Measurements from ENCODE around the gene HPCAL1. TPM values are rescaled to one million over a fixed set of nuclear protein-coding genes. Genes with fewer than 3 reads are reported as not detected.

Gene HPCAL1
- total RNA-seq, 1 donor from 2014 or later, result 9.0 TPM

DNA sequence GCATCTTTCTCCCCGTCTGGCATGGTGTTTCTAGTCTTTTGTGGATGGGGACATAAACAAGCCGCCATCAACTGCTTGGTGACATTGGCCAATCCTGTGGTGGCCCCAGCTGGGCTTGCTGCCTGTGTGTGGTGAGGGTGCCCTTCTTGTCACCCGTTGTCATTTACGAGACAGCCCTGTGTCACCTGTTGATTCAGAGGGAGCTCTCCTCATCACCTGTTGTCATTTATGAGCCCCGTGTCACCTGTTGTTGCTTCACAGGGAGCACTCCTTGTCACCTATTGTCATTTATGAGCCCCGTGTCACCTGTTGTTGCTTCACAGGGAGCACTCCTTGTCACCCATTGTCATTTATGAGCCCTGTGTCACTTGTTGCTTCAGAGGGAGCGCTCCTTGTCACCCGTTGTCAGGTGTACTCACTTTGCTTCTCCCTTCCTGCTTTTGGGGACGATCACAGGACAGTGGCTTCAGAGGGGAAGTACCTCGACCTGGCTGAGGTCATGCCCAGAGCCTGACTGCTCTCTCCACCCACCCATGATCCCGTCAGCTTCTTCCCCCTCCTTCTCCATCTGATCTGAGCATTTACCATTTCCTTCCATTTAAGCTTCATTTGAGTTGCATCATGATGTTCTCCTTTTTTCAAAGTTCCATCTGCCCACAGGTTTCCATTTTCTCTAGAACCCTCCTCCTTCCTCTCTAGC is 29.1 kb downstream of the HPCAL1 start:
- Histone ChIP-seq H3K4me3 (ENCODE audit: low read depth, low read length) (no peak overlapping the region), H3K27me3 (ENCODE audit: control insufficient read depth, insufficient read depth, low read length) (no peaks in the 10 kb centered on the region), H3K36me3 (ENCODE audit: control insufficient read depth, insufficient read depth, low read length) (no peaks in the 10 kb centered on the region)
- TF ChIP-seq, protein P1, sequence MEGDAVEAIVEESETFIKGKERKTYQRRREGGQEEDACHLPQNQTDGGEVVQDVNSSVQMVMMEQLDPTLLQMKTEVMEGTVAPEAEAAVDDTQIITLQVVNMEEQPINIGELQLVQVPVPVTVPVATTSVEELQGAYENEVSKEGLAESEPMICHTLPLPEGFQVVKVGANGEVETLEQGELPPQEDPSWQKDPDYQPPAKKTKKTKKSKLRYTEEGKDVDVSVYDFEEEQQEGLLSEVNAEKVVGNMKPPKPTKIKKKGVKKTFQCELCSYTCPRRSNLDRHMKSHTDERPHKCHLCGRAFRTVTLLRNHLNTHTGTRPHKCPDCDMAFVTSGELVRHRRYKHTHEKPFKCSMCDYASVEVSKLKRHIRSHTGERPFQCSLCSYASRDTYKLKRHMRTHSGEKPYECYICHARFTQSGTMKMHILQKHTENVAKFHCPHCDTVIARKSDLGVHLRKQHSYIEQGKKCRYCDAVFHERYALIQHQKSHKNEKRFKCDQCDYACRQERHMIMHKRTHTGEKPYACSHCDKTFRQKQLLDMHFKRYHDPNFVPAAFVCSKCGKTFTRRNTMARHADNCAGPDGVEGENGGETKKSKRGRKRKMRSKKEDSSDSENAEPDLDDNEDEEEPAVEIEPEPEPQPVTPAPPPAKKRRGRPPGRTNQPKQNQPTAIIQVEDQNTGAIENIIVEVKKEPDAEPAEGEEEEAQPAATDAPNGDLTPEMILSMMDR (IDR thresholded peaks at IDR 0.05; ENCODE audit: insufficient read depth, low read length, severe bottlenecking), result no peak
- DNase-seq (ENCODE audit: low read depth), result no peak
- no peak for FAIRE-seq

DNA sequence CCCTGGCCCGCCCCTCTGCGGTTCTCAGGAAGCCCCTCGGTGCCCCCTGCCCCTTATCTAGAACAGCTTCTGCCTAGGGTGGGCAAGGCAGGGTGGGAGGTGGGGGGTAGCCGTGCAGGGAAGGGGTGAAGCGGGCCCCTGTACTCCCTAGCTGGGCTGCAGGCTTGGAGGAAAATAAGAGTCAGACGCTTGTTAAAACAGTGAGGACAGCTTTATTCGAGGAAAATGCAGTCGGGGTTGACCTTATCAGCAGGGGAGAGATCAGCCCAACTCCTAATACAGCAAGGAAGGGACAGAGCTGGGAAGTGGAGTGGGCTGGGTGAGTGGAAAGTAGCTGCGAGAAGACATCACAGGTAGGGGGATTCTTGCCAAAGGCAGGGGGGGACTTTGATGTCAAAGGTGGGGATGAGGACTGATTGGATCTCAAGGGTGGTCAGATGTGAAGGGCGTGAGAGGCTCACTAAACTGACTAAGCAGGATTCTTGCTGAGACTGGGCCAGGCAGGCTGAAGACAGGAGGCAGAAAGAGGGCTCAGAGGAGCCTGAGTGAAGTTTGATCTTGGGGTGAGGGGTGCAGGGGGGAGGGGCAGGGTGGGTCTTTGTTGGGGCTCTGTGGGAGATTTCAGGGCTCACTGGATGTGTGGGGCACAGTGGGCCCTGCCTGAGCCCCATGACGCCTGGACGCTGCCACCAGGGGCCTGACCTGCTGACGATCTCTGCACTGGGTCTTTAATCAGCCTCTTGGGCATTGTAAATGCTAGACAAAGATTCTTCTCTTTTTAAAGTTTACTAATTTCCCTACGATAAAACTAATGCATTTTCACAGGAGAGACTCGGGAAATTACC is 29.9 kb downstream of the HPCAL1 start:
- no peaks in the 10 kb centered on the region for H3K27me3 ChIP-seq (ENCODE audit: control insufficient read depth, insufficient read depth, low read length)
- no peak for FAIRE-seq
- TF ChIP-seq, protein P1 (IDR thresholded peaks at IDR 0.05; ENCODE audit: insufficient read depth, low read length, severe bottlenecking), result no peak
- H3K4me3 ChIP-seq (ENCODE audit: low read depth, low read length), result no peak overlapping the region
- no peaks in the 10 kb centered on the region for H3K36me3 ChIP-seq (ENCODE audit: control insufficient read depth, insufficient read depth, low read length)
- DNase-seq (ENCODE audit: low read depth), result no peak

DNA sequence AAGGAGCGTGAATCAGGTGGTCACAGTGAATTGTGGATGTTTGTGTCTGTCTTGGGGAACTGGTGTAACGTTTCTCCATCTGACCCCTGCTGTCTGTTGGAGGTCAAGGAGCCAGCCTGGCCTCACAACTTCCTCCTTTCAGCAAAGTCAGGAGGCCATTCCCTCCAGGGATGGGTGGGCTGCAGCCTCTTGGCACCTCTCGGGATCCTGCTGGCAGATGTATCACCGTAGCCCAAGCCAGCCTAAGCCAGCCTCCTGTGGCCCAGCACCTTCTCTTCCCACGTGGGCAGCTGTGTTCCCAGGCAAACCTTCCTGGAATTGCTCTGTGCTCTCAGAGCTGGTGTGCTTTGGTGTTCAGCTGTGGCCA is 30.5 kb downstream of the HPCAL1 start:
- Histone ChIP-seq H3K4me3 (ENCODE audit: low read depth, low read length) (no peak overlapping the region), H3K36me3 (ENCODE audit: control insufficient read depth, insufficient read depth, low read length) (no peaks in the 10 kb centered on the region), H3K27me3 (ENCODE audit: control insufficient read depth, insufficient read depth, low read length) (no peaks in the 10 kb centered on the region)
- DNase-seq (ENCODE audit: low read depth) (no peak), FAIRE-seq (no peak)
- TF ChIP-seq, protein P1 (IDR thresholded peaks at IDR 0.05; ENCODE audit: insufficient read depth, low read length, severe bottlenecking), result no peak

DNA sequence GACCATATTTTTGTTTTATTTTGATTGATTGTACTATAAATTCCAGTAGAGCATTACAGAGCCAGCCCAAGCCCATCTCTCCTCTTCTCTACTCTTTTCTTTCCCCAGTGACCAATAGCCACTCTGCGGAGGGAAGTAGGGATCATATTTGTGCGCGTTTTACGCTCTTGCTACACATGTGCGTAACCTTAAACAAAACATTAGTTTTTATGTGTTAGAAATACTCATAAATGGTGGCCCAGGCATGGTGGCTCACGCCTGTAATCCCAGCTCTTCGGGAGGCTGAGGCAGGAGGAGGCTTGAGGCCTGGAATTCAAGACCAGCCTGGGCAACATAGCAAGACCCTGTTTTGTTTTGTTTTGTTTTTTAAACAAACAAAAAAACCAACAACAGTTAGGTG is 31.3 kb downstream of the HPCAL1 start:
- Histone ChIP-seq H3K27me3 (ENCODE audit: control insufficient read depth, insufficient read depth, low read length) (no peaks in the 10 kb centered on the region), H3K4me3 (ENCODE audit: low read depth, low read length) (no peak overlapping the region)
- TF ChIP-seq, protein P1 (IDR thresholded peaks at IDR 0.05; ENCODE audit: insufficient read depth, low read length, severe bottlenecking), result no peak

DNA sequence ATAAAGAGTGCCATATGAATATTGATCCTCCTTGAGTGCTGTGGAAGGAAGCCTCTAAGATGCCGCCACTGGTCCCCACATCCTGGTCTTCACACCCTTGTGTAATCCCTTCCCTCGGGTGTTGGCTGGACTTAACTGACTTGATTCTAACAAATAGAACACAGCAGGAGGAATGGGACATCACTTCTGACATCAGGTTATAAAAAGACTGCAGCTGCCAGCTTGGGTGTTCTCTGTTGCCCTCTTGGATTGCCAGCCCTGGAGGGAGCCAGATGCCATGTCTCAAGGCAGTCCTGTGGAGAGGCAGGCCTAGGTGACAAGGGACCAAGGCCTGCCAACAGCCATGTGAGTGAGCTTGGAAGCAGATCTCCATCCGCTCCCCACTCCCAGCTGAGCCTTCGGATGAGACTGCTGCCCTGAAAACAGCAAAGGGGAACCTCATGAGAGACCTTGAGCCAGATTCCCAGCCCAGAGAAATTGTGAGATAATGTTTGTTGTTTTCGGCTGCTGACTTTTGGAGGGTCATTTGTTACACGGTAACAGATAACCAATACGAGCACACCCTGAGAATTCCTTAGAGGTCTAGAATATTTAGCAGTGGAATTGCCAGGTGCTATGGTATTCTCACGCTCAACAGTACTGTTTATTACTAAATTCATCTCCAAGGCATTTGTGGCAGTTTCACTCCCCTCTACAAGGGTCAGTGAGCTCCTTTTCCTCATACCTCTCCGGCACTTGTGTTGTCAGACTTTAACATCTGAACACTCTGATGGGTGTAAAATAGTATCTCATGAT is 32.5 kb downstream of the HPCAL1 start:
- Histone ChIP-seq H3K4me3 (ENCODE audit: low read depth, low read length) (no peak overlapping the region), H3K27me3 (ENCODE audit: control insufficient read depth, insufficient read depth, low read length) (no peaks in the 10 kb centered on the region), H3K36me3 (ENCODE audit: control insufficient read depth, insufficient read depth, low read length) (no peaks in the 10 kb centered on the region)
- FAIRE-seq, result no peak
- no peak for DNase-seq (ENCODE audit: low read depth)
- TF ChIP-seq, protein P1 (IDR thresholded peaks at IDR 0.05; ENCODE audit: insufficient read depth, low read length, severe bottlenecking), result no peak

More for the DNA sequence above, 31.3 kb downstream of the HPCAL1 start:
- no peaks in the 10 kb centered on the region for H3K36me3 ChIP-seq (ENCODE audit: control insufficient read depth, insufficient read depth, low read length)
- FAIRE-seq (no peak), DNase-seq (ENCODE audit: low read depth) (no peak)

Measured in bronchial epithelial cell (primary cell).